Mesenteric fat pad (tissue), 1 donor: ENCODE results near the gene UBE3B. TPM values are rescaled to one million over a fixed set of nuclear protein-coding genes. Genes with fewer than 3 reads are reported as not detected.
"Not testable (repeated sequence)": the region's sequence is repeated elsewhere in the genome, so short reads cannot be mapped to it uniquely, and the experiment has no call there.

Experiments used
- DNase-seq: peaks from one replicate; pipeline ENCODE4 v3.0.0-alpha.2; 2020; ENCODE audit warnings: low spot score
- total RNA-seq: library from RNA; stranded (reverse); fragmentation: NEBNext Ultra II Directional; extraction: Animal tissue kit (Norgen Biotek cat#: 25700); gene quantifications from one replicate; pipeline ENCODE4 v1.2.1, GENCODE V29; 2021
- donor health status: DM: yes; HTN: yes; CAD: no.

The UBE3B gene
- total RNA-seq, 1 donor from 2014 or later, result 30.5 TPM

- no peak for DNase-seq
Measured at GRCh38 chr12:109473006-109473405, 4.4 kb upstream of the UBE3B start.

DNA sequence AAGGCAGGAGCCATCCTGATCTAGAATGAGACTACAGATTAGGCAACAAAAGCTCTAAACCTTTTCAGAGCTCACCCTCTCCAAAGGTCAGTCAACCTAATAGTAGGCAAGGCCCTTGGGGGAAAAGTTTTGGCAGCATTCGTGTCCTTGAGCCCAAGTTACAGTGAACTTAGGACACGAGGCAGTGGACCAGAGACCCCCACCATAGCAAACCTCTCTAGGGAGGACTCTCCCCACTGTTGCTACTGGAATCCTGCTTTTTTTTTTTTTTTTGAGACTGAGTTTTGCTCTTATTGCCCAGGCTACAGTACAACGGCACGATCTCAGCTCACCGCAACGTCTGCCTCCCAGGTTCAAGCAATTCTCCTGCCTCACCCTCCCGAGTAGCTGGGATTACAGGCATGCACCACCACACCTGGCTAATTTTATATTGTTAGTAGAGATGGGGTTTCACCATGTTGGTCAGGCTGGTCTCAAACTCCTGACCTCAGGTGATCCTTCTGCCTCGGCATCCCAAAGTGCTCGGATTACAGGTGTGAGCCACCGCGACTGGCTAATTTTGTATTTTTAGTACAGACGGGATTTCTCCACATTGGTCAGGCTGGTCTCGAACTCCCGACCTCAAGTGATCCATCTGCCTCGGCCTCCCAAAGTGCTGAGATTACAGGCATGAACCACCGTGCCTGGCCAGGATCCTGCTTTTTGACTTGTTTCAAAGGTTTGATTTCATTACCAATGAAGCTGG lies 3.7 kb upstream of the UBE3B start:
- DNase-seq, result not testable (repeated sequence)

GRCh38 chr12:109475121-109475520 lies 2.3 kb upstream of the UBE3B start:
- DNase-seq, result no peak

DNA sequence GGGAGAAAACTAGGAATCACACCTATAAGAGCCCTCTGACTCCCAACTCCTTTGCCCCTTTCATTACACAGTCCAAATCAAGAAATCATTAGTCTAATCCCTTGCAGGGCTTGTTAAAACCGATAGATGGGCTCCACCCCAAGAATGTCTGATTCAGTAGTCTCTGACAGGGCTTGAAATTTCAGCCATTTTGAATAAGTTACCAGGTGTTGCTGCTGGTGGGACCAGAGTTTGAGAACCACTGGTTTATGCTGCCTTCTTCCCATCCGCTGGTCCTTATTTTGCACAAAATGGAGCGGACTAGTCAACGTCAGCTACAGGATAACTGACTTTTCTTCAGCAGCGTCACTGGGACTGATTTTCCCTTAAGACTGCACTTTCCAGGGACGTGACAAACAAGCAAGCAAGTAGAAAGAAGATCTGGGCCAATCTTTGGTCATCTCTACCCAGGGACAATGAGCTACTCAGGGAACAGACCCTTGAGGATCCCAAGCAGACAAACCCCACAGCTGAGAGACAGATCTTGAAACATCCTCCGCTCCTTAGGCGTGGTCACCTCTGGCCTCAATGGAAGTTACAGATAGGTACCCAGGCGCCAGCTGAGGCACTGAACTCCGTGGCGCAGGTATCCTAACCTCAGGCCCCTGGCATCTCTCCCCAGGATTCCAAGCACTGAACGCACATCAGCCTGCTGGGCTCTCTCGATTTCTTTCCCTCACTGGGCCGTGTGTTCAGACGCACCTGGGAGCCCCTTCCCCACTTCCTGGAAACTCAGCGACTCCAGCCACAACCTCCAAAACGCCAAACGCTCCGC lies 1.2 kb upstream of the UBE3B start:
- no peak for DNase-seq

DNA sequence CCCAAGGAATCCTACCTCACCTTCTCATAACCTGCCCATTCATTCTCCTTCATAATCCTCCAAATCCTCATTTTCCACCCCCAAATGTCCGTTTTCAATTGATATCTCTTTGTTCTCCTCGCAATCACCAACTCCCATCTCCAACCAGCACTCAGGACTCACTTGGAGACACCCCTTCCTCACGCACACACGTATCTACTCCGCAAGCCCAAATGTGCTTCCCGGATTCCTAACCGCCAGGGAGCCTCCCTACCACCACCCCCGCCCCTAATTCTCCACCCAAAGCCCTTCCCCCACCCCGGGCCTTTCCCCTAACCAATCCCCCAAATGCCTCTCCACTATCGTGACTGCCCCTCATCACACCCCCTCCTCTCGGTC lies 638 bp upstream of the UBE3B start:
- no peak for DNase-seq

DNA sequence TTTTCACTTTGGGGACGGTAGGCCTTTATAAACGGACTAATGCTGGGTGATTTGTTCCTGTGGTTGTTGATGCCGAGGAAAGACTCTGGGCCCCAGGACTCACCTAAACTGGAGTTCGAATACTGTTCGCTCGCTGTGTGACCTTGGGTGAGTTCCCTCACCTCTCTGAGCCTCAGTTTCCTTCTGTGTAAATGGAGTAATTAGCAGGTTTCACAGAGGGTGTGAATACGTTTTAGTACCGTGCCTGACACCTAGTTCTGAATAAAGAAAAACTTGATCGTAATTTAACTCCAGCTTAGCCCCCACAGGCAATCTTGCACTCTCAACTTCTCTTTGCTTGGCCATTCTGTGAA lies 505 bp downstream of the UBE3B start:
- DNase-seq, result no peak

GRCh38 chr12:109479761-109480160 lies 2.3 kb downstream of the UBE3B start:
- DNase-seq, result no peak

DNA sequence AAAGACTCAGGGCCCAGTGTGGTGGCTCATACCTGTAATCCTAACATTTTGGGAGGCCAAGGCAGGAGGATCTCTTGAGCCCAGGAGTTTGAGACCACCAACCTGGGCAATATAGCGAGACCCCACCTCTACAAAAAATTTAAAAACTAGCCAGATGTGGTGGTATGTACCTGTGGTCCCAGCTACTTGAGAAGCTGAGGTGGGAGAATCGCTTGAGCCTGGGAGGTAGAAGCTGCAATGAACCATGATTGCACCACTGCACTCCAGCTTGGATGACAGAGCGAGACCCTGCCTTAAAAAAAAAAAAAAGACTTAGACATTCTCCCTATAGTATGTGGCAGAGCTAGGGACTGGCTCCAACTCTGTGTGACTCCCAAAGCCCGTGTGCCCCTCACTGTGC lies 2.9 kb downstream of the UBE3B start:
- no peak for DNase-seq

GRCh38 chr12:109481863-109482262 lies 4.4 kb downstream of the UBE3B start:
- no peak for DNase-seq

- DNase-seq, result no peak
Measured at GRCh38 chr12:109482491-109482890, 5.1 kb downstream of the UBE3B start.

- DNase-seq, result no peak
Measured at GRCh38 chr12:109482894-109483293, 5.5 kb downstream of the UBE3B start.

DNA sequence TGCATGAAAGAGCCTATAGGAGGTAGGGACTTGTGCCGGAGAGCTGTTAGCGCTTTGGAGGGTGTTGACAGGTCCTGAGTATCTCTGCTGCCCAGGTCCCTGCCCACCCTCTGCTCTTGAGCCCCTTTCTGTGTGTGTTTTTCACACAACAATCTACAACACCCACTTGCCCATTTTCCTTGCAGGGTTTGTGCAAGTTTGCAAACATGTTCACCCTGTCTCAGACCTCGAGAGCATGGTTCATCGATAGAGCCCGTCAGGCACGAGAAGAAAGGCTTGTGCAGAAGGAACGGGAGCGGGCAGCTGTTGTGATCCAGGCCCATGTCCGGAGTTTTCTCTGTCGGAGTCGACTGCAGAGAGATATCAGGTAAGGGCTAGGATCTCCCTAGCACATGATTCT lies 5.9 kb downstream of the UBE3B start:
- no peak for DNase-seq

DNA sequence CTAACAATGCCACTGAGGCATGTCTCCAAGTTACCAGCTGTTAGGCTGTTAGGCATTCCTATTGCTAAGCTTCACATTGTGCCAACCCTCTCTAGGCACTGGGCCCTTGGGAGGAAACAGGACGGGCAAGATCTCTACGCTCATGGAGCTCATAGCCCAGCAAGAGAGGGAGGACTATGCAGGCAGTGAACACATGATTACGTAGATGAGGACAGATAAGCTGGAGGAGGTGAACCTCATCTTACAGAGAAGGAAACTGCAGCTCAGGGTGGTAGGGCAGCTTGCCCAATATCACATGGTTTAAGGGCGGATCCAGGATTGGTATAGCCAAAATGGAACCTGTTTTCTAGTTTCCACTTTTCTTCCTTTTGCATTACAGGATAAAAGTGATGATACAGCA lies 7.8 kb downstream of the UBE3B start:
- no peak for DNase-seq

GRCh38 chr12:109487181-109488050 lies 10.0 kb downstream of the UBE3B start:
- DNase-seq, result no peak

DNA sequence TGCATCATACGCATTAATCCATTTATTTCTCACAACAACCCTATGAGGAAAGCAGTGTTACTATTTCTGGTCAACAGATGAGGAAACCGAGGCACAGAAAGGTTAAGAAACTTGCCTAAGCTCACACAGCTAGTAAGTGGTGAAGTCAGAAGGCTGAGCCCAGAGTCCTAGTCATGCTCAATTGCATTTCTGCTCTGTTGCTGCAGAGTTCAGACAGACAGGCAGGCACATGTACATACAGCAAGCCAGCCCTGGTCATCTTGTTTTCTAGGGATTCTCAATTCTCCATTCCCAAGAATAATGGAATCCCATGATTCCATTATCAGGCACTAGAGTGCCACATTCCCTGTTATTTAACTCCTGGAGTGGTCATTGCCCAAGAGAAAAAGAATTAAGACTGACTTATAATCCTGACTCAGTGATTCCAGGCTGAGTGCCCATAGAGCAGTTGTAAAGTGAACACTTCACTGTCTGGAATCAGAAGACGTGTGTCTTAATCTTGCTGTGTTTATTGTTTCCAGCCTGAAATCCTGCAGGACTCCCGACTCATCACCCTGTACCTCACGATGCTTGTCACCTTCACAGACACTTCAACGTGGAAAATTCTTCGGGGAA lies 10.7 kb downstream of the UBE3B start:
- DNase-seq, result no peak

- no peak for DNase-seq
Measured at GRCh38 chr12:109489016-109489954, 11.9 kb downstream of the UBE3B start.

GRCh38 chr12:109489955-109490565 lies 12.6 kb downstream of the UBE3B start:
- no peak for DNase-seq

GRCh38 chr12:109491671-109492070 lies 14.2 kb downstream of the UBE3B start:
- no peak for DNase-seq

DNA sequence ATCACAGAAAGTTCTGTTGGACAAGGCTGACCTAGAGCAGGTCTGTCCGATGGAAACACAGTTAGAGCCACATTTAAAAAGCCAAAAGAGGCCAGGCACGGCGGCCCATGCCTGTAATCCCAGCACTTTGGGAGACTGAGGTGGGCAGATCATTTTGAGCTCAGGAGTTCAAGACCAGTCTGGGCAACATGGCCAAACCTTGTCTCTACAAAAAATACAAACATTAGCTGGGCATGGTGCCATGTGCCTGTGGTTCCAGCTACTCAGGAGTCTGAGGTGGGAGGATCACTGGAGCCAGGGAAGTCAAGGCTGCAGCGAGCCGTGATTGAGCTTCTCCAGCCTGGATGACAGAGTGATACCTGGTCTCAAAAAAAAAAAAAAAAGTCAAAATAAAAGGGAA lies 14.9 kb downstream of the UBE3B start:
- no peak for DNase-seq

DNA sequence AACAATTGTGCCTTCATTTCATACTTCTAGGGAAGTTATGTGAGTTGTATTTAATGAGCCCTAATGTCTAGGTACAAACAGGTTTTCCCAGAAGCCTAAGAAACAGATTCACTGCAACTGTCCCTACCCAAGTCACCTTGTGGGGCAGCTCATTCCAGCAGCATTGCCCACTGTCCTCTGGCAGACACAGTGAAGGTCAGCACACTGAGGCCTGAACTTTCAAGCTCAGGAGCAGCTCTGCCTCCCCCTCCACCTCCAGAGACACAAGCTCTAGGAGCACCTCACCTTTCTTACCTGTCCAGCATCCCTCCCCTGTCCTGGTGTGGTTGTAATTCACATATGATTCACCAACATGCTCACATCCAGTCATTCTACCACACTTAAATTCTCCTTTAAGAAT lies 15.7 kb downstream of the UBE3B start:
- no peak for DNase-seq
